Endothelial cell of umbilical vein (primary cell): ENCODE measurements around the gene IGSF23. TPM values are rescaled to one million over a fixed set of nuclear protein-coding genes. Genes with fewer than 3 reads are reported as not detected.

Source experiments
- BruUV-seq: library from RNA; stranded (reverse); fragments of 400-500 nt; replicated peaks from 2 replicates; lab custom pipeline; 2021; lab: Mats Ljungman, UMichigan
- CTCF ChIA-PET: fragments of 300-600, 350-600 bp; sonication (Branson Sonifier 250); formaldehyde crosslinking; loops from one replicate; lab custom pipeline; 2021; ENCODE audit warnings: antibody characterized with exemption, inconsistent platforms; lab: Charles Lee
- POLR2A ChIA-PET: fragments of 300-600, 350-600 bp; sonication (Branson Sonifier 250); formaldehyde crosslinking; loops from one replicate; lab custom pipeline; 2021; ENCODE audit warnings: antibody characterized with exemption, inconsistent platforms; lab: Charles Lee
- DNase-seq: peaks from one replicate; pipeline ENCODE4 v3.0.0-alpha.2; 2011; ENCODE audit warnings: low read depth, low spot score
- FAIRE-seq: peaks from 2 replicates; lab custom pipeline; 2011; peaks lifted over from hg19 to GRCh38; lab: Jason Lieb, UNC
- H2AFZ ChIP-seq: 2 replicates; pipeline ENCODE4 v1.6.0; 2012; ENCODE audit warnings: low read depth, low read length, control low read depth, inconsistent platforms
- H3K27ac ChIP-seq: 2 replicates; pipeline ENCODE4 v1.5.1; 2011; ENCODE audit warnings: low read depth, mild to moderate bottlenecking, control low read depth, low read length, moderate library complexity; ENCODE audit not compliant: insufficient read depth
- H3K27me3 ChIP-seq, 2 experiments: 2 replicates each; pipeline versions ENCODE4 v1.6.0 to v1.6.1; 2011; ENCODE audit warnings: low read length in 2 of 2, mixed read lengths in 1 of 2; ENCODE audit not compliant: control insufficient read depth in 2 of 2, insufficient read depth in 2 of 2
- H3K36me3 ChIP-seq, 2 experiments: 2 replicates in 1 of 2; 3 replicates in 1 of 2; pipeline ENCODE4 v1.5.1; 2011; ENCODE audit warnings: low read length in 2 of 2, mild to moderate bottlenecking in 1 of 2, moderate library complexity in 1 of 2; ENCODE audit not compliant: control insufficient read depth in 2 of 2, insufficient read depth in 2 of 2; ENCODE audit errors: extremely low read depth in 1 of 2
- H3K4me1 ChIP-seq: 3 replicates; pipeline ENCODE4 v1.5.1; 2011; ENCODE audit warnings: mild to moderate bottlenecking, low read length; ENCODE audit not compliant: control insufficient read depth, insufficient read depth; ENCODE audit errors: extremely low read depth
- H3K4me2 ChIP-seq: 2 replicates; pipeline ENCODE4 v1.6.1; 2011; ENCODE audit warnings: low read length, control low read depth, mixed read lengths; ENCODE audit not compliant: insufficient read depth
- H3K4me3 ChIP-seq, 3 experiments: fragments of 200-600 bp in 1 of 3; sonication (generic), shearing (Covaris generic) in 1 of 3; replicated peaks in 1 of 3; 2 replicates each; pipeline ENCODE4 v1.5.1; 2011 to 2016; ENCODE audit warnings: control low read depth in 3 of 3, low read length in 3 of 3, mild to moderate bottlenecking in 2 of 3, inconsistent platforms in 1 of 3, low read depth in 1 of 3, moderate library complexity in 1 of 3; ENCODE audit not compliant: insufficient read depth in 1 of 3
- H3K79me2 ChIP-seq: 2 replicates; pipeline ENCODE4 v1.6.0; 2012; ENCODE audit warnings: low read length, inconsistent platforms; ENCODE audit not compliant: control insufficient read depth, insufficient read depth
- H3K9ac ChIP-seq: replicated peaks from 2 replicates; pipeline ENCODE3; 2011; ENCODE audit warnings: low read length, control low read depth; ENCODE audit not compliant: insufficient read depth; ENCODE audit errors: extremely low read depth
- H3K9me1 ChIP-seq: replicated peaks from 3 replicates; pipeline ENCODE4 v1.6.0; 2011; ENCODE audit warnings: mild to moderate bottlenecking, low read length; ENCODE audit not compliant: control insufficient read depth, insufficient read depth; ENCODE audit errors: extremely low read depth
- H3K9me3 ChIP-seq: replicated peaks from 2 replicates; pipeline ENCODE4 v1.5.1; 2012; ENCODE audit warnings: low read length, inconsistent platforms; ENCODE audit not compliant: control insufficient read depth, insufficient read depth
- H4K20me1 ChIP-seq: replicated peaks from 2 replicates; pipeline ENCODE3; 2011; ENCODE audit warnings: mild to moderate bottlenecking, low read length; ENCODE audit not compliant: control insufficient read depth, insufficient read depth; ENCODE audit errors: extremely low read depth
- CTCF ChIP-seq, 2 donors: IDR thresholded peaks; 1 replicate in 1 of 2; 2 replicates in 1 of 2; pipeline ENCODE4 v1.5.1; 2011; ENCODE audit warnings: low read length in 2 of 2, mild to moderate bottlenecking in 2 of 2, moderate library complexity in 2 of 2, control low read depth in 1 of 2, inconsistent platforms in 1 of 2, low read depth in 1 of 2; ENCODE audit not compliant: insufficient read depth in 1 of 2; ENCODE audit errors: extremely low read depth in 1 of 2
- EZH2 ChIP-seq: IDR thresholded peaks from 2 replicates; pipeline ENCODE4 v1.6.1; 2012; ENCODE audit warnings: borderline replicate concordance, low read depth, mild to moderate bottlenecking, moderate library complexity, low read length, inconsistent platforms; ENCODE audit not compliant: severe bottlenecking
- FOS ChIP-seq: IDR thresholded peaks from 2 replicates; pipeline ENCODE4 v1.6.1; 2011; ENCODE audit warnings: mild to moderate bottlenecking, low read length, moderate library complexity, borderline replicate concordance; ENCODE audit not compliant: insufficient read depth
- JUN ChIP-seq: IDR thresholded peaks from 2 replicates; pipeline ENCODE4 v1.6.1; 2011; ENCODE audit warnings: borderline replicate concordance, low read depth; ENCODE audit not compliant: insufficient read length, insufficient read depth
- POLR2A ChIP-seq: IDR thresholded peaks from 2 replicates; pipeline ENCODE4 v1.6.1; 2012; ENCODE audit warnings: low read depth, mild to moderate bottlenecking, control low read depth, low read length
- POLR2AphosphoS5 ChIP-seq: IDR thresholded peaks from 2 replicates; pipeline ENCODE4 v1.6.1; 2012; ENCODE audit warnings: low read depth, mild to moderate bottlenecking, control low read depth, low read length, moderate library complexity; ENCODE audit not compliant: insufficient read depth
- dilution Hi-C: fragments of 300-500 bp; cut with MboI; formaldehyde crosslinking; loops from one replicate; pipeline ENCODE4 v1.15.0; 2019; ENCODE audit warnings: low sequenced_read_pairs; ENCODE audit not compliant: extremely low pct_ligation_motif_present
- intact Hi-C: fragments of 100-400 bp; cut with micrococcal nuclease; formaldehyde crosslinking; loops from one replicate; pipeline ENCODE4 v1.10.0; 2022
- polyA plus RNA-seq, 4 experiments: library from polyadenylated mRNA; depleted of rRNA in 3 of 4; stranded (reverse) in 3 of 4; unstranded in 1 of 4; fragments of >200 nt; gene quantifications; 2 replicates each; pipeline versions ENCODE4 v1.2.1 to v1.2.3, GENCODE V29; 2011 to 2012; ENCODE audit warnings: missing spikeins in 1 of 4
- total RNA-seq: library from RNA; stranded (reverse); gene quantifications from 2 replicates; pipeline ENCODE4 v1.2.3, GENCODE V29; 2021
- TF ChIP-seq, protein P1 (sequence below): IDR thresholded peaks from 2 replicates; pipeline ENCODE4 v1.6.1; 2011; ENCODE audit not compliant: insufficient read depth, insufficient read length

Gene IGSF23
- total and polyA plus RNA-seq, 2 donors (not counting 3 experiments of a cell fraction or from before 2014, with no cell fraction given), result 0.73 TPM; not detected in 1

DNA sequence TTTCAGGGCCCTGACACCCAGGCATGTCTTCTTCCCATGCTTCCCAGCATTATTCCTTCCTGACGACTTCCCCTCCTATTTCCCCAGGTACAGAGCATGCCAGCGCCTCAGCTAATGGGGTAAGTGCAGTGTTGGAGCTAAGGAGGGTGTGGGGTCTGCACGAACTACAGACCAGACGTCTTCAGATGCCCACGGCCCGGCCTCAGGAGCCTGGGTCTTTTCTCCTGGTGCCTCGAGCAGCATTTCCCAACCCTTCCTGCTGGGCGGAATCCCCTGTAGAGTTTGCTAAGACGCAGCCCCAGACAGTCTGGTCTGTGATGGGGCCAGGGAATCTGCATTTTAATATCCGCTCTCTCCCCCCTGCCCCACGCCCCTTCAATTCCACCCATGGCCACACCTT is 47.8 kb downstream of the IGSF23 start:
- Histone ChIP-seq H3K4me2 (no peak overlapping the region), H2AFZ (no peak overlapping the region), H3K4me1 (no peaks in the 10 kb centered on the region), H3K9ac (no peak overlapping the region), H3K36me3 (peaks cover 39 to 45% of the 10 kb centered on the region in 2 experiments), H3K79me2 (peaks cover 2% of the 10 kb centered on the region), H3K9me3 (no peaks in the 10 kb centered on the region), H3K27me3 (no peaks in the 10 kb centered on the region), H3K4me3 (no peak overlapping the region), H3K9me1 (no peaks in the 10 kb centered on the region), H3K27ac (no peak overlapping the region), H4K20me1 (no peaks in the 10 kb centered on the region)
- no peak for FAIRE-seq
- TF ChIP-seq JUN (no peak), FOS (no peak), POLR2A (no peak), CTCF (IDR thresholded peaks at IDR 0.05; ENCODE audit: extremely low read depth in 1 of 2, insufficient read depth in 1 of 2, low read depth in 1 of 2, low read length in 2 of 2) (no peak), EZH2 (no peak), POLR2AphosphoS5 (peak; percentile 55)
- TF ChIP-seq, protein P1, sequence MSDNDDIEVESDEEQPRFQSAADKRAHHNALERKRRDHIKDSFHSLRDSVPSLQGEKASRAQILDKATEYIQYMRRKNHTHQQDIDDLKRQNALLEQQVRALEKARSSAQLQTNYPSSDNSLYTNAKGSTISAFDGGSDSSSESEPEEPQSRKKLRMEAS, result no peak
- intact Hi-C loops (no loop called here), dilution Hi-C loops (no loop called here)
- no TSS peak for BruUV-seq
- CTCF ChIA-PET, result interaction anchor here (1.4 to 13.3 kb wide), 5 partner anchors 13 to 110 kb away, joined by 5 to 272 read pairs (median 15); no protein-coding TSS in a partner anchor
- POLR2A ChIA-PET, result no interaction called here
- DNase-seq, result no peak
